ELR (cell line): ENCODE data around the gene TCF7L2.
"Not testable (repeated sequence)": the region's sequence is repeated elsewhere in the genome, so short reads cannot be mapped to it uniquely, and the experiment has no call there.

Source experiments
- DNase-seq: peaks from one replicate; pipeline ENCODE4 v3.0.0-alpha.2; 2015; ENCODE audit warnings: low read depth

Gene TCF7L2

GRCh38 chr10:113096128-113096996 is 146.3 kb downstream of the TCF7L2 start:
- DNase-seq = no peak

GRCh38 chr10:113097036-113097435 is 147.0 kb downstream of the TCF7L2 start:
- no peak for DNase-seq

- no peak for DNase-seq
These were observed 149.6 kb downstream of the TCF7L2 start for GRCh38 chr10:113099431-113100183.

GRCh38 chr10:113100281-113100680 is 150.2 kb downstream of the TCF7L2 start:
- no peak for DNase-seq

GRCh38 chr10:113103131-113103840 is 153.2 kb downstream of the TCF7L2 start:
- peak; percentile 32 for DNase-seq

GRCh38 chr10:113104047-113104446 is 154.0 kb downstream of the TCF7L2 start:
- DNase-seq = no peak

GRCh38 chr10:113108194-113108835 is 158.3 kb downstream of the TCF7L2 start:
- DNase-seq = peak; percentile 46

- no peak for DNase-seq
These were observed 158.9 kb downstream of the TCF7L2 start for GRCh38 chr10:113108948-113109347.

GRCh38 chr10:113109482-113109881 is 159.4 kb downstream of the TCF7L2 start:
- not testable (repeated sequence) for DNase-seq

- DNase-seq = no peak
These were observed 161.2 kb downstream of the TCF7L2 start for GRCh38 chr10:113111260-113111659.

GRCh38 chr10:113111900-113112853 is 162.1 kb downstream of the TCF7L2 start:
- DNase-seq = no peak

GRCh38 chr10:113113241-113113640 is 163.2 kb downstream of the TCF7L2 start:
- no peak for DNase-seq

GRCh38 chr10:113113918-113114317 is 163.9 kb downstream of the TCF7L2 start:
- no peak for DNase-seq

GRCh38 chr10:113115556-113115955 is 165.5 kb downstream of the TCF7L2 start:
- no peak for DNase-seq

- DNase-seq = no peak
These were observed 168.8 kb downstream of the TCF7L2 start for GRCh38 chr10:113118882-113119281.

- DNase-seq = no peak
These were observed 169.8 kb downstream of the TCF7L2 start for GRCh38 chr10:113119801-113120200.

- DNase-seq = no peak
These were observed 171.1 kb downstream of the TCF7L2 start for GRCh38 chr10:113121153-113121552.

GRCh38 chr10:113122947-113123346 is 172.9 kb downstream of the TCF7L2 start:
- DNase-seq = no peak

GRCh38 chr10:113124724-113125123 is 174.7 kb downstream of the TCF7L2 start:
- DNase-seq = no peak

GRCh38 chr10:113125612-113126011 is 175.6 kb downstream of the TCF7L2 start:
- DNase-seq = no peak
